Measurements from ENCODE around the gene TAF1C. TPM values are rescaled to one million over a fixed set of nuclear protein-coding genes. Genes with fewer than 3 reads are reported as not detected.

Gene TAF1C
- total RNA-seq, 3 donors from 2014 or later (not counting 1 experiment from before 2014, with no cell fraction given) = 89.0 to 97.7 (median 91.9) TPM

DNA sequence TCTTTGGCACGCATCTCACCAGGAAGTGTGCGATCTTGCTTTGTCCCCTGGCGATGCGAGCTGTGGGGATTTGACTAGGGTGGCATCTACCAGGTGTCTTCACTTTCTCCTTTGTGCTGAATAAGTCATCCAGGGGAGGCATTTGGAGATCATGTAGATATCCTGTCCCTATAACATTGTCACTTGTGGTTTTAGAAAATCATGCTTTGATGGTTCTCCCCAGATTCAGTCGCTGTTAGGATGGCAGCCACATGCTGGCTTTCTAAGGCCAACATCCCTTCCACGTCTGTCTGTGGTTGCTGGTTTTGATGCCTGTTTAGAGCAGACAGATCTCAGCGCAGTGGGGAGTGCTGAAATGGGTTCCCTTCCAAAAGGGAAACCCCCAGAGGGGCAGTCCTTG lies 6.6 kb upstream of the TAF1C start:
- Mint-ChIP-seq H3K9me3 (no peaks in the 10 kb centered on the region), H3K27ac (peak overlapping the region in 1 of 2 donors; percentile 76), H3K4me1 (peaks cover 0 to 9% of the 10 kb centered on the region in 2 donors), H3K27me3 (ENCODE audit: low read depth in 2 of 2) (peaks cover 0 to 3% of the 10 kb centered on the region in 2 donors), H3K4me3 (no peak overlapping the region), H3K36me3 (no peaks in the 10 kb centered on the region)
- intact Hi-C loops (cut with micrococcal nuclease) = no loop called here
- no peaks in the 10 kb centered on the region for H3K9me3 ChIP-seq (ENCODE audit: control insufficient read depth, insufficient read depth, low read length)
- DNase-seq = peak in 1 of 2 donors; percentile 48
- TF ChIP-seq, protein P1, sequence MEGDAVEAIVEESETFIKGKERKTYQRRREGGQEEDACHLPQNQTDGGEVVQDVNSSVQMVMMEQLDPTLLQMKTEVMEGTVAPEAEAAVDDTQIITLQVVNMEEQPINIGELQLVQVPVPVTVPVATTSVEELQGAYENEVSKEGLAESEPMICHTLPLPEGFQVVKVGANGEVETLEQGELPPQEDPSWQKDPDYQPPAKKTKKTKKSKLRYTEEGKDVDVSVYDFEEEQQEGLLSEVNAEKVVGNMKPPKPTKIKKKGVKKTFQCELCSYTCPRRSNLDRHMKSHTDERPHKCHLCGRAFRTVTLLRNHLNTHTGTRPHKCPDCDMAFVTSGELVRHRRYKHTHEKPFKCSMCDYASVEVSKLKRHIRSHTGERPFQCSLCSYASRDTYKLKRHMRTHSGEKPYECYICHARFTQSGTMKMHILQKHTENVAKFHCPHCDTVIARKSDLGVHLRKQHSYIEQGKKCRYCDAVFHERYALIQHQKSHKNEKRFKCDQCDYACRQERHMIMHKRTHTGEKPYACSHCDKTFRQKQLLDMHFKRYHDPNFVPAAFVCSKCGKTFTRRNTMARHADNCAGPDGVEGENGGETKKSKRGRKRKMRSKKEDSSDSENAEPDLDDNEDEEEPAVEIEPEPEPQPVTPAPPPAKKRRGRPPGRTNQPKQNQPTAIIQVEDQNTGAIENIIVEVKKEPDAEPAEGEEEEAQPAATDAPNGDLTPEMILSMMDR (IDR thresholded peaks at IDR 0.05) = no peak
- no peaks in the 10 kb centered on the region for H3K27me3 ChIP-seq (ENCODE audit: control insufficient read depth, insufficient read depth, low read length)
- 54% methylated on average over 7 of the region's 7 CpGs for WGBS (ENCODE audit: insufficient coverage)
- no peak overlapping the region for H3K27ac ChIP-seq (ENCODE audit: low read length)
- no peak overlapping the region for H3K4me3 ChIP-seq (ENCODE audit: low read length)
- no peak for ATAC-seq
- H3K36me3 ChIP-seq (ENCODE audit: control insufficient read depth, insufficient read depth, low read length) = no peaks in the 10 kb centered on the region
- H3K4me1 ChIP-seq (ENCODE audit: control insufficient read depth, insufficient read depth, low read length) = peaks cover 13% of the 10 kb centered on the region

DNA sequence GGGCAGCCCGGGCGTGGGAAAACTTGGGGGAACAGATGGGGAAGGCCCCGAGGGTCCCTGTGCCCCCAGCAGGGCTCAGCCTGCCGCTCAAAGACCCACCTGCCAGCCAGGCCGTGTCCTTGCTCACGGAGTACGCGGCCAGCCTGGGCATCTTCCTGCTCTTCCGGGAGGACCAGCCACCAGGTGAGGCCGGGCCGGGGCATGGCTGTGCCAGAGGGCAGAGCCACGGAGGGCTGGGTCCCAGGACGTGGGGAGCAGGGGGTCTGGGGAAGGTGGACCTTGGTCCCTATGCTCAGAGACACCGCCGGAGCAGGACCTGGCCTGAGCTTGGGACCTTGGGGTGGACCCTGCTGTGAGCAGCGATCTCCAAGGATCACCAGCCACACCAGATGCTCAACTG lies 4.6 kb upstream of the TAF1C start:
- no peak overlapping the region for H3K4me3 ChIP-seq (ENCODE audit: low read length)
- intact Hi-C loops (cut with micrococcal nuclease) = no loop called here
- H3K36me3 ChIP-seq (ENCODE audit: control insufficient read depth, insufficient read depth, low read length) = no peaks in the 10 kb centered on the region
- H3K4me1 Mint-ChIP-seq = peaks cover 5 to 13% of the 10 kb centered on the region in 2 donors
- H3K9me3 ChIP-seq (ENCODE audit: control insufficient read depth, insufficient read depth, low read length) = no peaks in the 10 kb centered on the region
- no peak overlapping the region for H3K27ac ChIP-seq (ENCODE audit: low read length)
- DNase-seq (no peak), ATAC-seq (no peak)
- TF ChIP-seq, protein P1 (IDR thresholded peaks at IDR 0.05) = no peak
- H3K9me3 Mint-ChIP-seq = no peaks in the 10 kb centered on the region
- H3K27ac Mint-ChIP-seq = no peak overlapping the region
- no peaks in the 10 kb centered on the region for H3K27me3 Mint-ChIP-seq (ENCODE audit: low read depth in 2 of 2)
- peaks cover 17% of the 10 kb centered on the region for H3K4me1 ChIP-seq (ENCODE audit: control insufficient read depth, insufficient read depth, low read length)
- no peaks in the 10 kb centered on the region for H3K36me3 Mint-ChIP-seq
- H3K4me3 Mint-ChIP-seq = no peak overlapping the region
- WGBS (ENCODE audit: insufficient coverage) = 95% methylated on average over 16 of the region's 16 CpGs
- no peaks in the 10 kb centered on the region for H3K27me3 ChIP-seq (ENCODE audit: control insufficient read depth, insufficient read depth, low read length)

DNA sequence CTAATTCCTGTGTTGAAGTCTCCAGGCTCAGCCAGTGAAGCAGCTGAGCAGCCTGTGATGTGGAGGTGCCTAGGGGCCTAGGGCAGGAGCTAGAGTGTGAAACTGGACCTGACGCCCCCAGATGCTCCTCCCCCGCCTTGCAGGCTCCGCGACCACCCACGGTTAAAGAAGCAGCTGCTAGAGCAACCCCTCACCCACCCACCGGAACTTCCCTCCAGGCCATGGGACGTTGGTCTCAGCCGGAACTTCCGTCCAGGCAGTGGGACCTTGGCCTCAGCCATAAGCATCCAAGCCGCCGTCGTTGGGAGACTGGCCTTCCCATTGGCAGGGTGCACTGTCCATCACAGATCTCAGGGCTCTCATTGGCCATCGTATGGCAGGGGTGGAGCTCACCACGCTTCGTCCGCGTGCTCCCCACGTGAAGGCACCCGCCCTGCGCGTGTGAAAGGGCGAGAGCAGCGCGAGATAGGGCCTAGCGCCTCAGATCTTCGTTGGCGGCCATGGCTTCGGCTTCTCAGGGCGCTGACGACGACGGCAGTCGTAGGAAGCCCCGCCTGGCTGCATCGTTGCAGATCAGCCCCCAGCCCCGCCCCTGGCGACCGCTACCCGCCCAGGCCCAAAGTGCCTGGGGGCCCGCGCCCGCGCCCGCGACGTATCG lies 4.0 kb upstream of the TAF1C start, which contains the start of gene ADAD2:
Gene ADAD2, plus strand, starts transcription at position 427 of the 658 bp plus-strand sequence. Its CDS starts 74 bp downstream, at position 501.
- no peaks in the 10 kb centered on the region for H3K9me3 Mint-ChIP-seq
- TF ChIP-seq, protein P1 (IDR thresholded peaks at IDR 0.05) = no peak
- no peaks in the 10 kb centered on the region for H3K36me3 ChIP-seq (ENCODE audit: control insufficient read depth, insufficient read depth, low read length)
- no peak within 1 kb of the TSS for H3K4me3 Mint-ChIP-seq
- no peak within 1 kb of the TSS for H3K27ac ChIP-seq (ENCODE audit: low read length)
- peaks cover 8 to 18% of the 10 kb centered on the region in 2 donors for H3K4me1 Mint-ChIP-seq
- ATAC-seq (no peak), DNase-seq (no peak)
- H3K27me3 Mint-ChIP-seq (ENCODE audit: low read depth in 2 of 2) = no peaks in the 10 kb centered on the region
- H3K4me3 ChIP-seq (ENCODE audit: low read length) = no peak within 1 kb of the TSS
- H3K36me3 Mint-ChIP-seq = no peaks in the 10 kb centered on the region
- H3K27ac Mint-ChIP-seq = no peak within 1 kb of the TSS
- intact Hi-C loops (cut with micrococcal nuclease) = no loop called here
- H3K9me3 ChIP-seq (ENCODE audit: control insufficient read depth, insufficient read depth, low read length) = no peaks in the 10 kb centered on the region
- H3K4me1 ChIP-seq (ENCODE audit: control insufficient read depth, insufficient read depth, low read length) = peaks cover 23% of the 10 kb centered on the region
- H3K27me3 ChIP-seq (ENCODE audit: control insufficient read depth, insufficient read depth, low read length) = no peaks in the 10 kb centered on the region
- 93% methylated on average over 47 of the region's 47 CpGs for WGBS (ENCODE audit: insufficient coverage)

Data from natural killer cell (primary cell).